ENCODE measurements around the gene RNASEL. TPM values are rescaled to one million over a fixed set of nuclear protein-coding genes. Genes with fewer than 3 reads are reported as not detected.

Gene RNASEL
- total and polyA plus RNA-seq, 2 of the 4 experiments (the other 2 are of a cell fraction) = 2.5 to 6.5 TPM

DNA sequence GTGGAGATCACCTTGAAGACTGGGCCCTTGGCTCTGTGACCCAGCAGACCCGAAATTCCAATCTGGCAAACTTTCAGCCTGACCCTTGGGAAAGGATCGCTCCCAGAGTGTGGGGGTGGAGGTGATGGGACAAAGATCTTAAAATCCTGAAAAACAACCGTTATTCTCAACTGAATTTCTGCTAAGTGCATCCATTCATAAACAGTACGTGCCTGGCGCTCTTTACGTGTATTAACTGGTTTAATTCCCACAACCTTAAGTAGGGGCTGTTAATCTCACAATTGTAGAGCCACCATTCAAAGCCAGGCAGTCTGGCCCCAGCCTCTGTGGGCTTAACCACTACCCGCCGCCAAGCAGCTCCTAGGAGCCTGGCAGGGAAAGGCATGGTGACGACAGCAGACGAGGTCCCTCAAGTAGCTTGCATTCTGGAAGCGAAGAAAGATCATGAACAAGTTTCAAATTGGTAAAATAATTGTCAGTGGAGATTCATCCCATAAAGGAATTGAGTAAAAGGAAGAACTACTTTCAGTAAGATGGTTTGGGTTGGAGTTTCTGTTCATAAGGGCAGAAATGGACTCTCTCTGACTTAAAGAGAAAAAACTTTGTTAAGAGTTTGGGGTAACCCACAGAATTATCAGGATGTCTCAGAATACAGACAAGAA lies 26.5 kb upstream of the RNASEL start (continued):
- TF ChIP-seq MAFK (IDR thresholded peaks at IDR 0.05; ENCODE audit: low read depth, low read length) = no peak
- TF ChIP-seq FOS (IDR thresholded peaks at IDR 0.05; ENCODE audit: low read depth, low read length) = no peak

- no peaks in the 10 kb centered on the region for H3K79me1 ChIP-seq (ENCODE audit: low read depth in 1 of 2, low read length in 2 of 2)
- H4K8ac ChIP-seq (ENCODE audit: low read depth in 2 of 2, low read length in 2 of 2) = peak overlapping the region; percentile 29 to 62
- peak overlapping the region; percentile 61 for H3K18ac ChIP-seq (ENCODE audit: low read depth, low read length)
- H3K23ac ChIP-seq (ENCODE audit: low read depth, low read length) = peak overlapping the region; percentile 31; the same call in 1 of the 2 replicates
- peak overlapping the region; percentile 49 for H3K4me3 ChIP-seq (ENCODE audit: insufficient read depth, low read depth, low read length)
- peak overlapping the region; percentile 41 for H3K27ac ChIP-seq (ENCODE audit: insufficient read depth, low read length)
- H4K91ac ChIP-seq (ENCODE audit: insufficient read depth, low read depth, low read length) = peak overlapping the region; percentile 57
- peaks cover 11% of the 10 kb centered on the region; the same call in 1 of the 2 replicates for H3K4me1 ChIP-seq (ENCODE audit: control insufficient read depth, insufficient read depth, low read length)
- in situ Hi-C loops (cut with MboI; ENCODE audit: low sequenced_read_pairs) (no loop called here), intact Hi-C loops (cut with micrococcal nuclease) (loop anchor here (5.0 kb wide), 1 partner anchor 167 kb away; no protein-coding TSS in a partner anchor), dilution Hi-C loops (cut with HindIII; ENCODE audit: low sequenced_read_pairs, unreplicated experiment) (no loop called here)
- H3K14ac ChIP-seq (replicated peaks; ENCODE audit: low read depth, low read length) = peak overlapping the region; percentile 46; the same call in 1 of the 2 replicates
- peak; percentile 79 for ATAC-seq (ENCODE audit: low read depth)
- H2BK5ac ChIP-seq (ENCODE audit: low read depth, low read length, poor library complexity, severe bottlenecking) = peak overlapping the region; percentile 12
- peak overlapping the region; percentile 47 for H3K9ac ChIP-seq (ENCODE audit: low read depth, low read length)
- peak overlapping the region; percentile 39 for H2BK120ac ChIP-seq (ENCODE audit: low read depth, low read length)
- BruUV-seq (replicated peaks) = no TSS peak
- POLR2A ChIA-PET (ENCODE audit: unreplicated experiment) = interaction anchor here (0.6 kb wide), 1 partner anchor 162 kb away, joined by 3 read pairs; no protein-coding TSS in a partner anchor
- H2BK20ac ChIP-seq (ENCODE audit: low read depth, low read length) = no peak overlapping the region
- H2BK15ac ChIP-seq (ENCODE audit: low read depth, low read length) = no peak overlapping the region
- no peak overlapping the region for H2AK5ac ChIP-seq (ENCODE audit: low read depth, low read length)
- CTCF ChIA-PET = interaction anchor here (0.6 to 1.5 kb wide), 3 partner anchors 10 to 168 kb away, joined by 3 to 4 read pairs (median 3); no protein-coding TSS in a partner anchor
- peak overlapping the region; percentile 41 for H4K5ac ChIP-seq (ENCODE audit: low read depth, low read length)
- WGBS, 2 experiments (ENCODE audit: extremely low coverage in 2 of 2, insufficient read length in 1 of 2) = 1% methylated on average over 26 of the region's 56 CpGs; no CpG with 5 or more reads in 1 of the 2 experiments
- H2AK9ac ChIP-seq (replicated peaks; ENCODE audit: low read depth, low read length, poor library complexity) = peak overlapping the region; percentile 22
- H3K27me3 ChIP-seq (ENCODE audit: control insufficient read depth, insufficient read depth, low read length) = peaks cover 20% of the 10 kb centered on the region
- H3K36me3 ChIP-seq (ENCODE audit: control insufficient read depth, insufficient read depth, low read length) = no peaks in the 10 kb centered on the region
- 0 out of 2 replicates have a peak overlapping the region, but pooled peaks have one; percentile 11 for H3K56ac ChIP-seq (ENCODE audit: extremely low read depth, insufficient read depth, low read length)
- H3K4ac ChIP-seq (ENCODE audit: low read depth, low read length) = peak overlapping the region; percentile 28
- H3K9me3 ChIP-seq (ENCODE audit: control insufficient read depth, insufficient read depth, low read length) = no peaks in the 10 kb centered on the region
- peak overlapping the region; percentile 90 for H2AFZ ChIP-seq (replicated peaks; ENCODE audit: low read length, poor library complexity)
- H3K4me2 ChIP-seq (ENCODE audit: low read depth, low read length) = peak overlapping the region; percentile 90
- peak; percentile 79 for DNase-seq
- H4K20me1 ChIP-seq (ENCODE audit: insufficient read depth, low read length) = no peaks in the 10 kb centered on the region
- no peaks in the 10 kb centered on the region; the same call in 1 of the 2 replicates for H3K9me1 ChIP-seq (ENCODE audit: insufficient read depth, low read length)
- TF ChIP-seq NFE2L2 (IDR thresholded peaks at IDR 0.05; ENCODE audit: low read depth, low read length) = no peak
- TF ChIP-seq SMC3 (IDR thresholded peaks at IDR 0.05; ENCODE audit: low read depth, low read length) = no peak
- TF ChIP-seq RAD21 (IDR thresholded peaks at IDR 0.05; ENCODE audit: low read length) = no peak
- TF ChIP-seq, protein P1, sequence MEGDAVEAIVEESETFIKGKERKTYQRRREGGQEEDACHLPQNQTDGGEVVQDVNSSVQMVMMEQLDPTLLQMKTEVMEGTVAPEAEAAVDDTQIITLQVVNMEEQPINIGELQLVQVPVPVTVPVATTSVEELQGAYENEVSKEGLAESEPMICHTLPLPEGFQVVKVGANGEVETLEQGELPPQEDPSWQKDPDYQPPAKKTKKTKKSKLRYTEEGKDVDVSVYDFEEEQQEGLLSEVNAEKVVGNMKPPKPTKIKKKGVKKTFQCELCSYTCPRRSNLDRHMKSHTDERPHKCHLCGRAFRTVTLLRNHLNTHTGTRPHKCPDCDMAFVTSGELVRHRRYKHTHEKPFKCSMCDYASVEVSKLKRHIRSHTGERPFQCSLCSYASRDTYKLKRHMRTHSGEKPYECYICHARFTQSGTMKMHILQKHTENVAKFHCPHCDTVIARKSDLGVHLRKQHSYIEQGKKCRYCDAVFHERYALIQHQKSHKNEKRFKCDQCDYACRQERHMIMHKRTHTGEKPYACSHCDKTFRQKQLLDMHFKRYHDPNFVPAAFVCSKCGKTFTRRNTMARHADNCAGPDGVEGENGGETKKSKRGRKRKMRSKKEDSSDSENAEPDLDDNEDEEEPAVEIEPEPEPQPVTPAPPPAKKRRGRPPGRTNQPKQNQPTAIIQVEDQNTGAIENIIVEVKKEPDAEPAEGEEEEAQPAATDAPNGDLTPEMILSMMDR (conservative IDR thresholded peaks at IDR 0.05; ENCODE audit: low read depth, low read length) = no peak
- TF ChIP-seq MAZ (IDR thresholded peaks at IDR 0.05; ENCODE audit: borderline replicate concordance, low read depth, low read length) = peak; percentile 78; the same call in 1 of the 2 replicates
- no peak for TF ChIP-seq CHD1 (IDR thresholded peaks at IDR 0.05; ENCODE audit: low read depth, low read length)
- no peak for TF ChIP-seq CEBPB (IDR thresholded peaks at IDR 0.05; ENCODE audit: low read depth, low read length)
- peak; percentile 62; the same call in 1 of the 2 replicates for TF ChIP-seq MXI1 (IDR thresholded peaks at IDR 0.05; ENCODE audit: borderline replicate concordance, low read depth, low read length)
- no peak for TF ChIP-seq RCOR1 (IDR thresholded peaks at IDR 0.05; ENCODE audit: insufficient replicate concordance, low read length)
- peak; percentile 88 for TF ChIP-seq BHLHE40 (IDR thresholded peaks at IDR 0.05; ENCODE audit: low read depth, low read length)
These were observed 25.9 kb upstream of the RNASEL start for GRCh38 chr1:182614796-182615454.
